Activated T-cell treated with anti-CD3 and anti-CD28 coated beads for 1 hour (primary cell): ENCODE data around the gene DLG2.
"Not testable (repeated sequence)": the region's sequence is repeated elsewhere in the genome, so short reads cannot be mapped to it uniquely, and the experiment has no call there.

Source experiments
- DNase-seq: peaks from one replicate; pipeline ENCODE4 v3.0.0-alpha.2; 2020; ENCODE audit warnings: low read depth

DLG2 gene

GRCh38 chr11:84355911-84356310 is 1271.2 kb downstream of the DLG2 start:
- no peak for DNase-seq

- DNase-seq: no peak
Measured at GRCh38 chr11:84345597-84345996, 1281.5 kb downstream of the DLG2 start.

- no peak for DNase-seq
Measured at GRCh38 chr11:84345027-84345426, 1282.1 kb downstream of the DLG2 start.

- no peak for DNase-seq
Measured at GRCh38 chr11:84339796-84340195, 1287.3 kb downstream of the DLG2 start.

GRCh38 chr11:84333221-84333620 is 1293.9 kb downstream of the DLG2 start:
- no peak for DNase-seq

- no peak for DNase-seq
Measured at GRCh38 chr11:84322211-84322610, 1304.9 kb downstream of the DLG2 start.

- DNase-seq: no peak
Measured at GRCh38 chr11:84319863-84320262, 1307.3 kb downstream of the DLG2 start.

- DNase-seq: no peak
Measured at GRCh38 chr11:84316866-84317555, 1310.1 kb downstream of the DLG2 start.

- DNase-seq: no peak
Measured at GRCh38 chr11:84313830-84314359, 1313.2 kb downstream of the DLG2 start.

- no peak for DNase-seq
Measured at GRCh38 chr11:84310268-84310667, 1316.9 kb downstream of the DLG2 start.

- not testable (repeated sequence) for DNase-seq
Measured at GRCh38 chr11:84308491-84308890, 1318.7 kb downstream of the DLG2 start.

- DNase-seq: no peak
Measured at GRCh38 chr11:84300092-84300491, 1327.1 kb downstream of the DLG2 start.

- no peak for DNase-seq
Measured at GRCh38 chr11:84297570-84297969, 1329.6 kb downstream of the DLG2 start.

- DNase-seq: no peak
Measured at GRCh38 chr11:84295815-84296214, 1331.3 kb downstream of the DLG2 start.

- DNase-seq: no peak
Measured at GRCh38 chr11:84292955-84293354, 1334.2 kb downstream of the DLG2 start.

- no peak for DNase-seq
Measured at GRCh38 chr11:84292006-84292405, 1335.1 kb downstream of the DLG2 start.

- DNase-seq: no peak
Measured at GRCh38 chr11:84290647-84291046, 1336.5 kb downstream of the DLG2 start.

- no peak for DNase-seq
Measured at GRCh38 chr11:84289381-84289906, 1337.7 kb downstream of the DLG2 start.

GRCh38 chr11:84273541-84273940 is 1353.6 kb downstream of the DLG2 start:
- no peak for DNase-seq

GRCh38 chr11:84270466-84270865 is 1356.7 kb downstream of the DLG2 start:
- no peak for DNase-seq

GRCh38 chr11:84264066-84264465 is 1363.1 kb downstream of the DLG2 start:
- DNase-seq: no peak

- DNase-seq: no peak
Measured at GRCh38 chr11:84261707-84262106, 1365.4 kb downstream of the DLG2 start.

GRCh38 chr11:84260862-84261261 is 1366.3 kb downstream of the DLG2 start:
- DNase-seq: no peak

- no peak for DNase-seq
Measured at GRCh38 chr11:84256618-84257017, 1370.5 kb downstream of the DLG2 start.
